Right renal cortex interstitium (tissue), 3 donors: Measurements from ENCODE around the gene MAPRE2. TPM values are rescaled to one million over a fixed set of nuclear protein-coding genes. Genes with fewer than 3 reads are reported as not detected.

Experiments
- DNase-seq, 3 donors: peaks; one replicate each; pipeline ENCODE4 v3.0.0-alpha.2; 2013; ENCODE audit warnings: low read depth in 3 of 3, low spot score in 2 of 3
- polyA plus RNA-seq, 3 donors: library from polyadenylated mRNA; unstranded; fragments of 120-200 nt; gene quantifications; one replicate each; pipeline ENCODE4 v1.2.1, GENCODE V29; 2013; ENCODE audit not compliant: insufficient read length in 3 of 3

Gene MAPRE2
- polyA plus RNA-seq, 3 donors: 28.5 to 33.4 (median 33.3) TPM

GRCh38 chr18:35117372-35117771, 76.2 kb downstream of the MAPRE2 start:
- DNase-seq: no peak

- DNase-seq: no peak
These were observed 76.8 kb downstream of the MAPRE2 start for GRCh38 chr18:35117951-35118411.

GRCh38 chr18:35118641-35119040, 77.4 kb downstream of the MAPRE2 start:
- DNase-seq: no peak

GRCh38 chr18:35121038-35121437, 79.8 kb downstream of the MAPRE2 start:
- DNase-seq: no peak

- no peak for DNase-seq
These were observed 80.3 kb downstream of the MAPRE2 start for GRCh38 chr18:35121531-35121930.

- DNase-seq: no peak
These were observed 81.5 kb downstream of the MAPRE2 start for GRCh38 chr18:35122586-35123224.

GRCh38 chr18:35123811-35124210, 82.6 kb downstream of the MAPRE2 start:
- DNase-seq: no peak

- no peak for DNase-seq
These were observed 86.0 kb downstream of the MAPRE2 start for GRCh38 chr18:35127201-35127600.

GRCh38 chr18:35128675-35129074, 87.5 kb downstream of the MAPRE2 start:
- DNase-seq: no peak

GRCh38 chr18:35130236-35130635, 89.0 kb downstream of the MAPRE2 start:
- no peak for DNase-seq

GRCh38 chr18:35131387-35132020, 90.3 kb downstream of the MAPRE2 start:
- no peak for DNase-seq

GRCh38 chr18:35132021-35132902, 91.0 kb downstream of the MAPRE2 start:
- DNase-seq: no peak

- no peak for DNase-seq
These were observed 93.0 kb downstream of the MAPRE2 start for GRCh38 chr18:35134190-35134730.

- no peak for DNase-seq
These were observed 93.7 kb downstream of the MAPRE2 start for GRCh38 chr18:35134791-35135531.

- no peak for DNase-seq
These were observed 95.0 kb downstream of the MAPRE2 start for GRCh38 chr18:35136248-35136647.

GRCh38 chr18:35136885-35137284, 95.7 kb downstream of the MAPRE2 start:
- no peak for DNase-seq

- no peak for DNase-seq
These were observed 96.4 kb downstream of the MAPRE2 start for GRCh38 chr18:35137632-35138031.

GRCh38 chr18:35138773-35139172, 97.6 kb downstream of the MAPRE2 start:
- DNase-seq: no peak

GRCh38 chr18:35139517-35139916, 98.3 kb downstream of the MAPRE2 start:
- DNase-seq: no peak

- DNase-seq: no peak
These were observed 99.9 kb downstream of the MAPRE2 start for GRCh38 chr18:35141077-35141476.
